H9 (cell line): ENCODE data around the gene ZNF239. TPM values are rescaled to one million over a fixed set of nuclear protein-coding genes. Genes with fewer than 3 reads are reported as not detected.

ENCODE experiments used
- DNase-seq: peaks from one replicate; pipeline ENCODE4 v3.0.0-alpha.2; 2017
- H2AFZ ChIP-seq: one replicate; pipeline ENCODE4 v1.6.1; 2013; ENCODE audit warnings: mild to moderate bottlenecking, low read length, control low read depth, moderate library complexity
- H2AK5ac ChIP-seq: 2 replicates; pipeline ENCODE4 v1.6.1; 2013; ENCODE audit warnings: low read length, control low read depth, mixed read lengths; ENCODE audit not compliant: insufficient read length
- H2BK120ac ChIP-seq: one replicate; pipeline ENCODE4 v1.6.1; 2013; ENCODE audit warnings: low read depth, mild to moderate bottlenecking, low read length, control low read depth, inconsistent platforms; ENCODE audit not compliant: poor library complexity, severe bottlenecking
- H2BK12ac ChIP-seq: 2 replicates; pipeline ENCODE4 v1.6.1; 2013; ENCODE audit warnings: low read length, control low read depth, mixed read lengths, low read depth; ENCODE audit not compliant: insufficient read length
- H2BK15ac ChIP-seq: 2 replicates; pipeline ENCODE4 v1.6.1; 2013; ENCODE audit warnings: low read depth, low read length, control low read depth
- H2BK20ac ChIP-seq: one replicate; pipeline ENCODE4 v1.6.1; 2013; ENCODE audit warnings: low read depth, mild to moderate bottlenecking, low read length, control low read depth, inconsistent platforms; ENCODE audit not compliant: poor library complexity, severe bottlenecking
- H2BK5ac ChIP-seq: 2 replicates; pipeline ENCODE4 v1.6.1; 2013; ENCODE audit warnings: low read length, control low read depth, mixed read lengths; ENCODE audit not compliant: insufficient read length
- H3K14ac ChIP-seq: 2 replicates; pipeline ENCODE4 v1.6.1; 2013; ENCODE audit warnings: low read length, control low read depth; ENCODE audit not compliant: insufficient read depth
- H3K18ac ChIP-seq: 2 replicates; pipeline ENCODE4 v1.6.1; 2013; ENCODE audit warnings: low read depth, mild to moderate bottlenecking, mixed read lengths, low read length, control low read depth; ENCODE audit not compliant: insufficient read length
- H3K23ac ChIP-seq: 2 replicates; pipeline ENCODE4 v1.6.1; 2013; ENCODE audit warnings: low read length, control low read depth, mixed read lengths, low read depth; ENCODE audit not compliant: insufficient read length
- H3K23me2 ChIP-seq: 2 replicates; pipeline ENCODE4 v1.6.1; 2013; ENCODE audit warnings: low read depth, mild to moderate bottlenecking, mixed read lengths, low read length, control low read depth; ENCODE audit not compliant: insufficient read length, poor library complexity, severe bottlenecking
- H3K27ac ChIP-seq: 2 replicates; pipeline ENCODE4 v1.5.1; 2013; ENCODE audit warnings: low read length, control low read depth, mixed read lengths, low read depth; ENCODE audit not compliant: insufficient read length
- H3K27me3 ChIP-seq: 2 replicates; pipeline ENCODE4 v1.6.1; 2013; ENCODE audit warnings: low read length, control low read depth, inconsistent platforms; ENCODE audit not compliant: insufficient read depth
- H3K4ac ChIP-seq: 2 replicates; pipeline ENCODE4 v1.6.1; 2013; ENCODE audit warnings: low read depth, mild to moderate bottlenecking, control low read depth, inconsistent platforms, low read length, moderate library complexity
- H3K4me1 ChIP-seq: 2 replicates; pipeline ENCODE4 v1.6.1; 2013; ENCODE audit warnings: low read length, control low read depth, inconsistent platforms; ENCODE audit not compliant: insufficient read depth
- H3K4me2 ChIP-seq: 2 replicates; pipeline ENCODE4 v1.6.1; 2013; ENCODE audit warnings: low read length, control low read depth, mixed read lengths; ENCODE audit not compliant: insufficient read length, insufficient read depth
- H3K56ac ChIP-seq: 2 replicates; pipeline ENCODE4 v1.6.1; 2013; ENCODE audit warnings: low read depth, mild to moderate bottlenecking, mixed read lengths, low read length, control low read depth; ENCODE audit not compliant: insufficient read length
- H3K79me1 ChIP-seq: 2 replicates; pipeline ENCODE4 v1.6.1; 2013; ENCODE audit warnings: low read depth, mild to moderate bottlenecking, moderate library complexity, low read length, control low read depth, inconsistent platforms; ENCODE audit not compliant: insufficient read depth, poor library complexity, severe bottlenecking
- H3K79me2 ChIP-seq: 2 replicates; pipeline ENCODE4 v1.6.1; 2013; ENCODE audit warnings: low read length, control low read depth, inconsistent platforms; ENCODE audit not compliant: insufficient read depth
- H3K9ac ChIP-seq: 2 replicates; pipeline ENCODE4 v1.6.1; 2013; ENCODE audit warnings: low read length, control low read depth, mixed read lengths; ENCODE audit not compliant: insufficient read length; ENCODE audit errors: extremely low read depth
- H3K9me3 ChIP-seq: one replicate; pipeline ENCODE4 v1.6.1; 2013; ENCODE audit warnings: low read depth, low read length, inconsistent platforms; ENCODE audit not compliant: control insufficient read depth
- H3T11ph ChIP-seq: one replicate; pipeline ENCODE4 v1.6.1; 2013; ENCODE audit warnings: mild to moderate bottlenecking, low read length, control low read depth, inconsistent platforms
- H4K20me1 ChIP-seq: one replicate; pipeline ENCODE4 v1.6.1; 2013; ENCODE audit not compliant: control insufficient read depth, insufficient read length, insufficient read depth
- H4K5ac ChIP-seq: 2 replicates; pipeline ENCODE4 v1.6.1; 2013; ENCODE audit warnings: low read depth, mild to moderate bottlenecking, mixed read lengths, low read length, control low read depth; ENCODE audit not compliant: insufficient read length
- H4K8ac ChIP-seq: replicated peaks from 2 replicates; pipeline ENCODE4 v1.6.1; 2013; ENCODE audit warnings: low read length, control low read depth, mixed read lengths, low read depth; ENCODE audit not compliant: insufficient read length
- H4K91ac ChIP-seq: 2 replicates; pipeline ENCODE4 v1.6.1; 2013; ENCODE audit warnings: low read depth, mild to moderate bottlenecking, moderate library complexity, mixed read lengths, low read length, control low read depth; ENCODE audit not compliant: insufficient read length
- H3K27ac Mint-ChIP-seq, 3 experiments: 2 replicates in 2 of 3; 3 replicates in 1 of 3; pipeline ENCODE4 v1.8.0; 2020 to 2021; ENCODE audit warnings: mixed read lengths in 3 of 3, mild to moderate bottlenecking in 1 of 3, moderate library complexity in 1 of 3
- H3K27me3 Mint-ChIP-seq: 2 replicates; pipeline ENCODE4 v1.8.0; 2021; ENCODE audit warnings: low read depth, mild to moderate bottlenecking, moderate library complexity, mixed read lengths
- H3K36me3 Mint-ChIP-seq, 3 experiments: 2 replicates in 2 of 3; 3 replicates in 1 of 3; pipeline ENCODE4 v1.8.0; 2020 to 2021; ENCODE audit warnings: low read depth in 3 of 3, mixed read lengths in 3 of 3; ENCODE audit not compliant: insufficient read depth in 1 of 3
- H3K4me1 Mint-ChIP-seq, 2 experiments: 2 replicates each; pipeline ENCODE4 v1.8.0; 2020; ENCODE audit warnings: mixed read lengths in 2 of 2
- H3K4me3 Mint-ChIP-seq, 2 experiments: 2 replicates in 1 of 2; 3 replicates in 1 of 2; pipeline ENCODE4 v1.8.0; 2020 to 2021; ENCODE audit warnings: mild to moderate bottlenecking in 2 of 2, mixed read lengths in 2 of 2, moderate library complexity in 1 of 2
- H3K9me3 Mint-ChIP-seq, 2 experiments: 2 replicates in 1 of 2; 3 replicates in 1 of 2; pipeline ENCODE4 v1.8.0; 2020; ENCODE audit warnings: mild to moderate bottlenecking in 2 of 2, mixed read lengths in 2 of 2, moderate library complexity in 1 of 2
- WGBS: extraction: QIAGEN DNeasy Blood & Tissue Kit; methylation state at CpG from one replicate; pipeline ENCODE4 v1.1.7; 2013; ENCODE audit warnings: missing lambda C conversion rate, low lambda C conversion rate, mixed read lengths; ENCODE audit not compliant: insufficient read length; ENCODE audit errors: extremely low coverage; 5-methylcytosine and 5-hydroxymethylcytosine counted together
- total RNA-seq: library from RNA; stranded (reverse); gene quantifications from 2 replicates; pipeline ENCODE4 v1.2.1, GENCODE V29; 2021
- TF ChIP-seq, protein P1 (sequence below): fragments of 200-600 bp; sonication (generic); conservative IDR thresholded peaks from 3 replicates; pipeline ENCODE4 v1.8.0; 2021; ENCODE audit warnings: antibody characterized with exemption, mild to moderate bottlenecking

Gene ZNF239
- total RNA-seq, 1 experiment from 2014 or later, result 16.2 TPM

DNA sequence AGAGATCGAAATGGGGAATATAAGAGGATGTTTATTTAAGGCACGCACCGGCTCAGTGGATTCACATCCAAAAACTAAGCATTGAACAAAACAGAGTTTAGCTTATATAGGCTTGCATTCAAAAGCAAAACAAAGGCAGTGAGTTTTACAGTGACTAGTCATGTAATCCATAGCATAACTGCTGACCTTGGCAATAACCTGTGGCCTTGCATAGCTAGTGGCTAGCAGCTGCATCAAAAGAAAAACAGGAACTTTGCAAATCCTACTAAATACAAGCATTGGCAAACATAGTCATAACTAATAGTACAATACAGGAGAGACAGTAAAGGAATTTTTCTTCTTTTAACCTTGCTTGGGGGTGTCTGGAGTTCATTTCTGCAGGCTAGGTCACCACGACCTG is 22.1 kb upstream of the ZNF239 start:
- Histone ChIP-seq H3K27ac (no peak overlapping the region), H3K18ac (no peak overlapping the region), H2AK5ac (no peak overlapping the region), H2BK20ac (no peak overlapping the region), H3K79me1 (no peaks in the 10 kb centered on the region), H4K20me1 (no peaks in the 10 kb centered on the region), H3K14ac (no peak overlapping the region), H3T11ph (no peak overlapping the region), H2BK15ac (no peak overlapping the region), H3K9me3 (peaks cover 9% of the 10 kb centered on the region), H3K56ac (no peak overlapping the region), H3K9ac (no peak overlapping the region), H3K4me2 (no peak overlapping the region), H4K5ac (no peak overlapping the region), H2BK12ac (no peak overlapping the region), H2AFZ (no peak overlapping the region), H4K91ac (no peak overlapping the region), H3K23me2 (no peaks in the 10 kb centered on the region), H4K8ac (no peak overlapping the region), H3K4me1 (no peaks in the 10 kb centered on the region), H3K23ac (no peak overlapping the region), H2BK5ac (no peak overlapping the region), H2BK120ac (no peak overlapping the region), H3K79me2 (no peaks in the 10 kb centered on the region), H3K27me3 (no peaks in the 10 kb centered on the region), H3K4ac (no peak overlapping the region)
- H3K27me3 Mint-ChIP-seq, result peaks cover 12% of the 10 kb centered on the region
- no peak overlapping the region for H3K27ac Mint-ChIP-seq
- H3K4me1 Mint-ChIP-seq, result no peaks in the 10 kb centered on the region
- WGBS, result no CpG with 5 or more reads among the region's 4 CpGs
- TF ChIP-seq, protein P1, sequence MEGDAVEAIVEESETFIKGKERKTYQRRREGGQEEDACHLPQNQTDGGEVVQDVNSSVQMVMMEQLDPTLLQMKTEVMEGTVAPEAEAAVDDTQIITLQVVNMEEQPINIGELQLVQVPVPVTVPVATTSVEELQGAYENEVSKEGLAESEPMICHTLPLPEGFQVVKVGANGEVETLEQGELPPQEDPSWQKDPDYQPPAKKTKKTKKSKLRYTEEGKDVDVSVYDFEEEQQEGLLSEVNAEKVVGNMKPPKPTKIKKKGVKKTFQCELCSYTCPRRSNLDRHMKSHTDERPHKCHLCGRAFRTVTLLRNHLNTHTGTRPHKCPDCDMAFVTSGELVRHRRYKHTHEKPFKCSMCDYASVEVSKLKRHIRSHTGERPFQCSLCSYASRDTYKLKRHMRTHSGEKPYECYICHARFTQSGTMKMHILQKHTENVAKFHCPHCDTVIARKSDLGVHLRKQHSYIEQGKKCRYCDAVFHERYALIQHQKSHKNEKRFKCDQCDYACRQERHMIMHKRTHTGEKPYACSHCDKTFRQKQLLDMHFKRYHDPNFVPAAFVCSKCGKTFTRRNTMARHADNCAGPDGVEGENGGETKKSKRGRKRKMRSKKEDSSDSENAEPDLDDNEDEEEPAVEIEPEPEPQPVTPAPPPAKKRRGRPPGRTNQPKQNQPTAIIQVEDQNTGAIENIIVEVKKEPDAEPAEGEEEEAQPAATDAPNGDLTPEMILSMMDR, result no peak
- no peak overlapping the region for H3K4me3 Mint-ChIP-seq
- H3K36me3 Mint-ChIP-seq, result peaks cover 0 to 10% (median 2%) of the 10 kb centered on the region in 3 experiments; a peak in 2 of 7 replicates
- H3K9me3 Mint-ChIP-seq, result peaks cover 54 to 66% of the 10 kb centered on the region in 2 experiments
- no peak for DNase-seq
